ENCODE measurements around the gene AK1.
"Not testable (repeated sequence)": the region's sequence is repeated elsewhere in the genome, so short reads cannot be mapped to it uniquely, and the experiment has no call there.

Gene AK1

DNA sequence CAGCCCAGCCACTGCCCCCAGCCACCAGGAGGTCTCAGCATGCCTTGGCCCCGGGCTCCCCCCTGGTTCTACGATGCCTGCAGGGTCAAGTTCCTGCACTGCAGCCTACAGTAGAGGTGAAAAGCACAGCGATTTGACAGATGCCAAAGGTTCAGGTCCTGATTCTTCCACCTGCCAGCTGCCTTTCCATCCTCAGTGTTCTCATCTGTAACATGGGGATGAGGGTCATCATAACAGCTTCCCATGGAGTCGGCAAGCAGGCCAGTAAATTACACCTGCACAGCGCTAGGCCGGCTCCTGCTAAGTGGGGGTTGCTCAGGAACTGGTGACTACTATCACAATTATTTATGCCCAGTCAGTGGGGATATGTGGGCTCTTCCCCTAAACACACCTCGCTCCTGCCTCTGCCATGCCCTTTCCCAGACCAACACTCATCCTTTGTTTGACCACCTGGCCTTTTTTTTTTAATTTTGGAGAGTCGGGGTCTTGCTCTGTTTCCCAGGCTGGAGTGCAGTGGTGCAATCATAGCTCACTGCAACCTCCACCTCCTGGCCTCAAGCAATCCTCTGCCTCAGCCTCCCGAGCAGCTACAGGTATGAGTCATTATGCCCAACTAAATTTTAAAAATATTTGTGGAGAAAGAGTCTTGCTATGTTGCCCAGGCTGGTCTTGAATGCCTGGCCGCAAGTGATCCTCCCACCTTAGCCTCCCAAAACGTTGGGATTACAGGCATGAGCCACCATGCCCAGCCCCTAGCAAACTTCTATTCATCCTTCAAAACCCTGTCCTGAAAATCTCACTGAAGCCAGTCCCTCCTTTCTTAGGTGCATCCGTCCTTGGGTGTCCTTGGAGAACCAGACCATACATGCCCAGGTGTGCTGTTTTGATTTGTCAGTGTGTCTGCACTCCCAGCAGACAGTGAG is 29.4 kb downstream of the AK1 start:
- DNase-seq (ENCODE audit: low spot score): no peak

DNA sequence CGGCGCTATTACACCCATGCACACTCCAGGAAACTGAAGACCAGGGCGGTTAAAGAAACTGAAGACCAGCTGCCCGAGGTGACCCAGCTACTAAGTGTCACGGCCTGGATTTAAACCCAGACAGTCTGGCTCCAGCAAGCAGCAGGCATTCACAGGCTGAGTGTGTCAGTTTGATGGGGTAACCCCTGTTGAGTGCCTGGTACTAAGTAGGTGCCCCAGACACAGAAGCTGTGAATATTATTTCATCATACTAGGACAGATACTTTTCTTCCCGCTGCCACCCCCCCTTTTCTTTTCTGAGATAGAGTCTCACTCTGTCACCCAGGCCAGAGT is 30.3 kb downstream of the AK1 start:
- no peak for DNase-seq (ENCODE audit: low spot score)

DNA sequence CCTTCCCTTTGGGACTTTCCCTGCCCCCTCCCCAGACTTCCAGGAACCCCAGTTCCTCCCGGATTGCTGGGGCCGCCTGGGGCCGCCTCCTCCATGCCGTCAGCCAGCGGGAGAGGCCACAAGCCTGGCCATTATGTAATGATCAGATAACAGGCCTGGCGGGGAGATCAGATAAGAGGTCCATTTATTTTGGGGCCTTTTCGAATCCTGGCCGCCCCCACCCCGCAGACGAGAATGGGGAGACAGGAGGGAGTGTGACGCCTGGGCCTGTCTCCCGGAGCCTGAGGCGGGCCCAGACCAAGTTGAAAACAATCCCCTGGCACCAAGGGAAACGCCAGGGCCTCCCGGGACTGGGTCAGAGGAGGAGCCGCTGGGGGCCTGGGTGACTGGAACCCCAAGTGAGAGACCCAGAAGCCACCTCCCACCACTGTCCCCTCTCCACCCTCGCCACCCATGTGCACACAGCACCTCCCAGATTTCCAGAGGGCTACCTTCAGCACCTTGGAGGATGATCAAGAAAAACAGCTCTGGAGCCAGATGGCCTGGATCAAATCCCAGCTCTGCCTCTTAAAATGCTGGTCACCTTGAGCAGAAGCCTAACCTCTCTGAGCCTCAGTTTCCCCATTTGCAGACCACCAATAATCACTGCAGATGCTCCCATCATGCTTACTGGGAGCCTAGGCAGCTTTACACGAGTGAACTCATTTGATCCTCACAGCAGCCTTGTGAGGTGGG is 30.9 kb downstream of the AK1 start:
- DNase-seq (ENCODE audit: low spot score): no peak

DNA sequence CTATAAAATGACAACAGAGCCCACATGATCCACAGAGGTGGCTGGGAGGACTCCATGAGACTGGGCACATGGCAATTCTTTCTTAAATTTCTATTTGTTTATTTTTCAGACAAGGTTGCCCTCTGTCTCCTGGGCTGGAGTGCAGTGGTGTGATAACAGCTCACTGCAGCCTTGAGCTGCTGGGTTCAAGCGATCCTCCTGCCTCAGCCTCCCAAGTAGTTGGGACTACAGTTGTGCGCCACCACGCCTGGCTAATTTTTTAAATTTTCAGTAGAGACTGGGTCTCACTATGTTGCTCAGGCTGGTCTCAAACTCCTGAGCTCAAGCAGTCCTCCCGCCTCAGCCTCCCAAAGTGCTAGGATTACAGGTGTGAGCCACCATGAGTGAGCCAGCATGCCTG is 31.9 kb downstream of the AK1 start:
- DNase-seq (ENCODE audit: low spot score): not testable (repeated sequence)

DNA sequence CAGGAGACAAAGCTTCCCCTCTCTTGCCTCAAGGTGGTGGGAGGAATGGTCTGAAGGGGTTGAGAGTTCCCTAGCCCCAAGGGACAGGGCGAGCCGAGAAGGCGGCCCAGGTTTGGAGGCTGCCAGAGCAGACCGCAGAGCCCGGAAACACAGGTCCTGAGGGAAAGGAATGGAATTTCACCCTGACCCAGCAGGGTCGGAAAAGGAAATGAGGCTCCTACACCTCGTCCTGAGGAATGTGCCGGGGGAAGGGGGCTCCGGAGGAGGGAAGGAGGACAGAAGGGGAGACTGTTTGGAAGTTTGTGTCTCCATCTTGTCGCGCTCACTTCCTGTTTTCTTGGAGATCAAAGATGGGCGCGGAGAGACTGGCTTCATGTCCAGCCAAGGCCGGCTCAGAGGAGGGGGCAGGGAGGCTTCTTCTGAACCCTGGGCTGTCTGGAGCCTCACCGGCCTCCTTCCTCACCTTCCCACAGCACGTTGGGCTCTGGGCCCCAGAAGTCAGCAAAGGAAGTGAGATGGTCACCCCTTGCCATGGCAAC is 32.6 kb downstream of the AK1 start:
- DNase-seq (ENCODE audit: low spot score): no peak

DNA sequence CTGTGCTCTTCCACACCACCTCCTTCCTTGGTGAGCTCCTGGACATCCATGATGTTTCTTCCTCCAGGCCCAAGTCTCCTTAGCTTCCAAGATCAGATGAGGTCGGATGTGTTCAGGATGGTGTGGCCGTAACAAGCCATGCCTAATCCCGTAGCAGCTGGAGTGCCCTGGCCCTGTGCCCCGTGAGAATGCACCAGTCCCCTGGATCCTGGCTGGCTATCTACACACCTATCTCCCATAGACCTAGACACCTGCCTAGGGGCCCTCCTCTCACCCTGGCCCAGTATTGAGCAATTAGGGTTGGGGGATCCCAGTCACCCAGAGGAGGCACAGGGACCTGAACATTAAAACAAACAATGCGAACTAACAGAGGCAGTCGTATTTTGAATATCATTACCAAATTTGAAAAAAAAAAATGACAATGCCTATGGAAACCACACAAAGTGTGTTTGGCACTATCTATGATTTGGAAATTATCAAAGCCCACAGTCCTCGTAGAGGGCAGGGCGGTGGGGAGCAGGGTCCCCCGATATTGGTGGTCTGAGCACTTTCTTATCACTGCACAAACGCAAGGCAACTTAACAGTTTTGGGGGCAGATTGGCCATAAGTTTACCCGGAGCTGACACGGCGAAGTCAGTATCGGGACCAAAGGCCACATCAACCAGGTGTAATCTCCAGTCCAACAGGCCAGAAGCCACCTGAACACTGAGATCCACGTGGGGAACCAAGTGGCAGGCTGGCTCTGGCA is 36.2 kb downstream of the AK1 start:
- no peak for DNase-seq (ENCODE audit: low spot score)

DNA sequence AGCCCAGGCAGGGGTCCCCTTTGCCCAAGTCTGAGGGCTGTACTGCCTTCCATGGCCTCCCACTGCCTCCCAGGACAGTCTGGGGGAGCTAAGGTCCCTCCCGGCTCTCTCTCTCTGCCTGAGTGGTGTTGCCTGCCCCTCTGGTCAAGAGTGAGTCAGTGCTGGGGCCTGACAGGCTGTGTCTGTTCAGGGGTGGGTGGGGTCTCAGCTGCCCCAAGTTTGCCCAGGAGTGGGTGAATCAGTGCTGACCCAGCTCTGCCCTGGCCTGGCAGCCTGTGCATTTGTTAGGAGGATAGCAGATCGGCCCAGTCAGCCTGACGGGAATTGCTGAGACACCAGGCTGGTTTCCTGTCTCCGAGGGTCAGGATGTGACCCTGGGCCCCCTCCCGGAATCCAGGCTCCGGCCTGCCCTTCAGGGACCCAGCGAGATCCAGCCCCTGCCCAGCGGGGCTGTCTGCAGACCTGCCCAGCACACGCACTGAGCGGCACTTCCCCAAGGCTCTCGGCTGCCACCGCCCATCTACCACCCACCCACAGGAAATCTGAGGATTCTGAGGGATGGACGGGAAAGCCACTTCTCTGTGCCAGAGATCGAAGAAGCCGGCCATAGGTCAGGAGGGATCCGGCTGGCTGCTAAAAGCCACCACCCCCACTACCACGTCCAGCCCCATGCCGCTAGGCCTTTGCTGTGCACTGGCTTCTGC is 38.9 kb downstream of the AK1 start:
- peak; percentile 93 for DNase-seq (ENCODE audit: low spot score)

DNA sequence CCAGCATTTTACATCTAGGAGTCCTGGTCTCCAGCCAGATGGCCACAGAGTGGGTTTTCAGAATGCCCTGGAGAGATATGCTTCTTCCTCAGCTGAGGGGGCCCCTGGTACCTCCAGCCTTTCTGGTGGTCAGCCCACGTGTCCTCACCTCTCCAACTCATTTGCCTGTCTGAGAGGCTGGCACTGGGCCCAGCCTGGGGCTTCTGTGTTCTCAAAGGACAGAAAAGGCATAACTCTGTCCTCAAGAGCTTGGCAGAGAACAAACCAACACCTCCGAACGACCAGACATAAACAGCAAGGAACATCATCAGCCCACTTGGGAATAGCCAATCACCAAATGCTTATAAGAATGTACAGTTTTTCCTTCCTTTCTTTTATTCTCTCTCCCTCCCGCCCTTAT is 40.1 kb downstream of the AK1 start:
- DNase-seq (ENCODE audit: low spot score): no peak

DNA sequence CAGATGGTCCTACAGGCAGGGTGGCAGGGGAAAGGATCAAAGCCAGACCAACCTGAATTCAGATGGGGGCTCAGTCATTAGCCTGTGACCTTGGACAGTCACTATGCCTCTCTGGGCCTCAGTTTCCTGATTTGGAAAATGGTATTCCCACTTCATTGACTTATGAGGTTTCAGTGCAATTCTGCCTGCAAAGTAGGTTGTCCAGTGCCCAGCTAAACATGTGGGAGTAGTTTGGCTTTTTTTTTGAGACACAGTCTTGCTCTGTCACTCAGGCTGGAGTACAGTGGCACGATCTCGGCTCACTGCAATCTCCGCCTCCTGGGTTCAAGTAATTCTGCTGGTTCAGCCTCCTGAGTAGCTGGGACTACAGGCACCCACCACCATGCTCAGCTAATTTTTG is 40.9 kb downstream of the AK1 start:
- not testable (repeated sequence) for DNase-seq (ENCODE audit: low spot score)

DNA sequence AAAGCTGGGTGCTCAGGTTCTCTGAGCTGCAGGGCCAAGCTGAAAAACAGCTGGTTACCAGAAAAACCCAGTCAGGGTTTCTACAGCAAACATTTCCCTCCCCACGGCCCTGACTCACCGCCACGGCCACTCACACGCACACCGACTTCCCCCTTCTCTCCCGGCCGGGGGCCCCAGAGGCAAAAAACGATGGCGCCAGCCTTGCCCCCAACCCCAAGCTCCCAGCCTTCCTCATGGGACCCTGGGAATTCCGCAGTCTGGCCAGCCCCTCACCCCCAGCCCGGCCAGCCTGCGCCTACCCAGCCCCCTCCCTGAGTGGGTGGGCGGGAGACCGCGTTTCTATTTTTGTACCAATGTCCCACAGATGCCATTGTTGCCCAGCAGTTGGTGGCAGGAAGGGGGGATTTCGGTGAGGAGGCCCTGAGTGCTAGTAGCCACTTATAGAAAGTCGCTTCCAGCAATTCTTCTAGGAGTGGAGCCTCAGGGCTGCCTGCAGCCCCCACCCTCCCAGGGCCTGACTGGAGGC is 41.4 kb downstream of the AK1 start:
- peak; percentile 91 for DNase-seq (ENCODE audit: low spot score)

DNA sequence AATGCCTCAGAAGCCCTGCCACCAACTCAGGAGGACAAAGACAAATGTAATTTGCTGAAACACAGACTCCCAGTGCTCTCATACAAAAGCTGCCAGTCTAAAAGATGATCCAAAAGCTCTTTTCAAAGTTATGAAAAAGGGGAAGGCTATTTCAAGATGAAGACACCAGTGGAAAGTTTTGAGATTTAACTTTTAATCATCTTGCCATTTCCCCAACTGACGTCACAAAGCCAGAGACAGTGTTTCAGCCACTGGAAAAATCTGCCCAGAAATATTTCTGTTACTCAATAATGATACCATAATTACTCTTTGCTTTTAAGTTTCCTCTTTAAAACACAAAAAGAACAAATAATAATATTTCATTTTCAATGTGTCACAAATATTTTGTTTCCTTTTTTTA is 43.9 kb downstream of the AK1 start:
- peak; percentile 72 for DNase-seq (ENCODE audit: low spot score)

DNA sequence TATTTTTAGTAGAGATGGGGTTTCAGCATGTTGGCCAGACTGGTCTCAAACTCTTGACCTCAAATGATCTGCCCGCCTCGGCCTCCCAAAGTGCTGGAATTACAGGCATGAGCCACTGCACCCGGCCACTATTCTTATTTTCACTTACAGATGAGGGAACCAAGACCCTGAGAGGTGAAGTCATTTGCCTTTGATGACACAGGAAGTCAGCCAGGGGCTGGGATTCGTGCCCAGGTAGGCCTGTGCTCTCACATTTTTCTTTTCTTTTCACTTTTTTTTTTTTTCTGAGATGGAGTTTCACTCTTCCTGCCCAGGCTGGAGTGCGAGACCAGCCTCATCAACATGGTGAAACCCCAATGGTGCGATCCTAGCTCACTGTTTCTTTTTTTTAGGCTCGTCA is 45.2 kb downstream of the AK1 start:
- DNase-seq (ENCODE audit: low spot score): no peak

DNA sequence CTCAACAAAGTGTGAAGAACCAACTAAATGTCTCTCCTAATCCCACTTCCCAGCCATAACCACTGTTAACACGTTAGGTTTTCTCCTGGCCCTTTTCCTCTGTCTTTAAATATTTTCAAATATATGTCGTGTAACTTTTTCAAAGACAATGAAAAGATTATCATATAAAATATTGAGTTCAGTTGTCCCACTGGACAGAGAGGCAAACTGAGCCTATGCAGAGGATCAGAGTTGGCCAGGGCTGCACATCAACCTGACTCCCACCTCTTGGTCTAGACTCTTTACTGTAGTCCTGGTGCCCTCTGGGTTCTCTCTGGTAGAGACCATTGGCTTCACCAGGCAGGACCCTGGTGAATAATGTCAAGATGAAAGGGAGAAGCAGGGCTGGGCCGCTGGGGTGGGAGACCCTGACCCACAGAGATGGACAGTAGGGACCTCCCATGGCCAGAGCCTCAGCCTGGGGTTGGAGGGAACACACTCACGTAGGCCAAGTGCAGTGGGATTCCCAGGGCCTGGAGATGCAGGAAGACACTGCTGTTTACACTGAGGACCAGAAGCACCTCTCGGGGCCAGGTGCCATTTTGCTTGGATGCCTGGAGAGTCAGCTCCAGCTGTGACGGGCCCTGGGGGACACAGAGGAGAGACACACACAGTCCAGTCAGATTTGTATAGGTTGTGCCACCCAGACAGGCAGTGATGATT is 48.1 kb downstream of the AK1 start:
- DNase-seq (ENCODE audit: low spot score): no peak

DNA sequence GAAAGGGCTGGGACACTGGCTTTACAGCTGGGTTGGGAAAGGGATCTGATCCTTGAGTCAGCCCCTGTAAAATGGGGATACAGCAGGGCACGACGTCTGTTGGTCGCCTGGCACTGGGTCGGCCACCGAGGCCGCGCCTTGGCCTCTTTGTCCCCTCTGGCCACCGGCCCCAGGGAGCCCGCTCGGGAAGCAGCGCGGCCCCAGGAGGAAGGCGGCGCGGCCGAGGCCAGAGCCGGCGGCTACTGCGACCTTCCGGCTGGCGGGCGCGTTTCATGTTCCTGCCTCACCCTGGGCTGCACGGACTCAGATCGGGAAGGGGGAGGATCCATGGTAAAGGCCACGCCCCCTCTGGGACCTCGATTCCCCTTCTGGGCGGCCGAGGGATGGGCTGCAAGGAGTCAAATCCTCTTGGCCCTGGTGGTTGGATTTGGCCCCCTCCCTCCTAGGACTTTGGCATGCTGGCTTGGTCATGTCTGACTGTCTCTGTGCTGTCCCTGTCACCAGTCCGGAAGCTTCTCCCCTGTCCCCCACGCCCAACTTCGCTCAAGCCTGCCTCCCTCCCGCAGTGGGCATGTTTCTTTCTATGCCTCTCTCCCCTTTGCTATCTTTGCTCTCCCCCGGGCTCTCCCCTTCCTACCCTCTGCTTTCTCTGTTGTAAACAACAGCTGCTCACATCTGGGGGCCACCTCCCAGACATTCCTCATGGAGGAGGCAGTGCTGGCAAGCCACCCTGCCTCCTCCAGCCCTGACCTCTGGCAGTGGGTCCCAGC is 49.0 kb downstream of the AK1 start:
- DNase-seq (ENCODE audit: low spot score): peak; percentile 90

DNA sequence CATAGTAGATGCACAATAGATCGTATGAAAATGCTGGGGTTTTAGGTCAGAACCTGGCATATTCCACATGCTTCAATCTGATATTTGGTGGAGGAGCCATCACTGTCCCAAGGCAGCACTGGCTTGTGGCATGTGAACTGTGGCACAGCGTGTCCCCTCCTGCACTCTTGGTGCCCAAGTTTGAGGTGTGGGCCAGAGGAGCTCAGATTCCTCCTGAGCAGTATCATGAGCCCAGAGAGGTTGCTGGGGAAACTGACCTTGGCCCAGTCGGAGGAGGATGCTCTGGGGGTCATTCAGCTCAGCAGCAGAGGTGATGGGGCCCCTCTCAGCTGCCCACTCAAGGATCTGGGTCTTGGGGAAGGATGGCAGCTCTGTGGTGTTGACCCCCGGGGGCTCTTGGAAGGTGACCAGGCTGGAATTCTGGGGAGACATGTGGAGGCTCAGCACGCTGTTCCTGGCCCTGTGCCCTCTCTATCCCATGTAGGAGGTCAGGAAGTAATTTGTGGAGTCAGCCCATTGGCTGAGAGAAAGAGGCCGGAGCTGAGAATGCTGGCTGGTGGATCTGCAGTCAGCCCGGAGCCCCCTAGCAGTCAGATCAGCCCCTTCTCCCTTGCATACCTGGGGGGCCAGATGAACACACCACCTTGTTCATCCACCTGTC is 51.1 kb downstream of the AK1 start:
- DNase-seq (ENCODE audit: low spot score): no peak

DNA sequence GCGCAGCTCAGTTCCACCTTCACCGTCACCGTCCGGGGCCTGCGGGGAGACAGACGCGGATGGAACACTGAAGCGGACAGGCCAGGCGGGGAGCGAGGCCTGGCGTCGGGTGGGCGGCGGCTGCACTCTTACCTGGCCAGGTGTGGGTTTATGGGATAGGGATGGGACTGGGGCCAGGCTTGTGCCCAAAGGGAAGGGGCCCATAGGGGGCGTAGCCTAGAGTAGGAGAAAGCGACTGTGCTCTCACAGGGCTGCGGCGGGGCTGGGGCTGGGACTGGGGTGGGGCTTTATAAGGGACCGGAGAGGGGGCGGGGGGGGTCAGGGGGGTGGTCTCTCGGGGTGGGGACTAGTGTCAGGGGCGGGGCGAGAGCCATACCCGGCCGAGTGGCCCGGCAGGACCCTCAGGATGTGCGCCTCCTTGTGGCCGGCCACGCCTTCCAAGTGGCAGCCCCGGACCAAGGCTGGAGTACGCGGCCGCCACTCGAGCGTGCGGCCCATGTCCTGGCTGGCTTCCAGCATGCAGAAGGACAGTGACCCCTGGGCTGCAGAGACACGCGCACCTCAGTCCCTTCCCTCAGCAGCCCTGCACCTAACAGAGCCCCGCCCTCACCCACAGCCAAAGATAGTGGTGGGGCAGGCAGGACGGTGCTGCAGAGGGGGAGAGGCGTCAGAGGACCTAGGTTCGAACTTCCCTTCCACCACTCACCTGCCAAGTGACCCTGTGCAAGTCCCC is 52.0 kb downstream of the AK1 start:
- DNase-seq (ENCODE audit: low spot score): no peak

DNA sequence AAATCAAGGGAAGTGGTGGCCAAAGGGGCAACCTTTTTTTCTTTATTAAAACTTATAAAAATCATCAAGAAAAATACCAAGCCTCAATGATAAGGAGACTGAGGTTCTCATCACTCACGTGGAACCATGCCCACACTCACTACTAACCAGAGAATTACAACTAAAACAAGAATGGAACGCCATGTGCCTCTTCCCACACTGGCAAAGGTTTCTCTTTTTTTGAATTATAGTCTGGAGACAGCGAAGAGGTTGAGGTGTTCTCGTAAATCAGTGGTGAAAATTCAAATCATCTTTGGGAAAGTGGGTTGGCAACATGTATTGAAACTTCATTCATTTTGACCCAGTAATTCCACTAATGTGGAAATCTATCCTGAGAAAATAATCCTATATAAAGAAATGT is 55.4 kb downstream of the AK1 start:
- no peak for DNase-seq (ENCODE audit: low spot score)

DNA sequence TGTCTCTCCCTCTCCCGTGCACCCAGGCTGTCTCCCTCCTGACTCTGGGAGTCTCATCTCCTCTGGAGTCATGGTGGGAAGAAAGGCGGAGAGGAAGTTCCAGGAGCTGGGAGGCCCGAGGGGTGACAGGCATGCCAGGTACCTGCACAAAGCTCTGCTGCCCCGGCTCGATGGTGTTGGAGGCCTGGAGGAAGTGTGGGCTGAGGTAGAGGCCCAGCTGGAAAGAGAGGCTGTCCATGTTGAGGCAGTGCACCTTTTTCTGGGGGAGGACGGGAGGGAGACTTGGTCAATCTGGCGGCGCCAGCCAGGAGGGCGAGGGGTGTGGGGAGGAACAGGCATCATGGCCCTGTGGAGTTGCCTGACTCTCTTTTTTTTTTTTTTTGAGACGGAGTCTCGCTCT is 58.9 kb downstream of the AK1 start:
- DNase-seq (ENCODE audit: low spot score): no peak

DNA sequence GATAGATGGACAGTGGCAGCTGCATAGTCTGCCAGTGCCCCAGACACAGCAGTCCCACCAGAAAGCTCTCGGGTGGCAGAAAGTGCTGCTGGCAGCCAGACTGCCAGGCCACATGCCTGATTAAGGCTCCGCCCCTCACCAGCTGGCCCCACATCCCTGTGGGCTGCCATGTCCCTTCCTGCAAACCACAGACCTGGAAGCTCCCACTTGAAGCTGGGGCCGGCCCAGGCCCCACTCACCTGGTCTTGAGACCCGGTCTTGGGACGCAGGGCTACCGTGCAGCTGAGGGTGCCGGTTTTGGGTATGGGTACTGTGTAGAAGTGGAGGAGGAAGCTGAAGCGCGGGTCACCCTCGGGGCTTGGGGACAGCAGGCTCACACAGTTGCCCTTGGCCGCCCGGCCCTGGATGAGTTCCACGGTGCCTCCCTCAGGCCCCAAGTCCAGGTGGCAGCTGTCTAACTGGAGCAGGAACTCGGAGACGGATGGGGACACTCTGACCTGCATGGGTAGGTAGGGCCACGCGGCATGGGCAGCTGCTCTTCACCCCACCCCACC is 59.5 kb downstream of the AK1 start:
- DNase-seq (ENCODE audit: low spot score): no peak
